Gastroesophageal sphincter (tissue), 3 donors: ENCODE measurements around the gene ARMS2.

Experiments
- CTCF ChIP-seq, 4 experiments: fragments of 200-600 bp in 2 of 4; fragments of 450-650 bp in 2 of 4; sonication (generic) in 1 of 4; IDR thresholded peaks; one replicate each; pipeline ENCODE4 v1.5.1; 2017 to 2019; ENCODE audit warnings: antibody characterized with exemption in 4 of 4, mild to moderate bottlenecking in 2 of 4, moderate library complexity in 2 of 4
- EP300 ChIP-seq: sonication (generic); formaldehyde crosslinking; IDR thresholded peaks from one replicate; pipeline ENCODE4 v1.6.1; 2017; ENCODE audit warnings: antibody characterized with exemption, mild to moderate bottlenecking

- TF ChIP-seq CTCF (IDR thresholded peaks at IDR 0.05): no peak
- TF ChIP-seq EP300: no peak
Measured at GRCh38 chr10:122454603-122455080, at the start of gene ARMS2.
